KBM-7 (cell line): ENCODE results near the gene REC8.

Experiments used
- DNase-seq: peaks from one replicate; pipeline ENCODE4 v3.0.0-alpha.2; 2015
- in situ Hi-C: fragments of 300-500 bp; cut with MboI; formaldehyde crosslinking; loops from 2 replicates; pipeline ENCODE4 v1.14.3; 2020; ENCODE audit warnings: low sequenced_read_pairs, low pct_unique_long_range_greater_than_20kb, mixed read lengths

The REC8 gene

DNA sequence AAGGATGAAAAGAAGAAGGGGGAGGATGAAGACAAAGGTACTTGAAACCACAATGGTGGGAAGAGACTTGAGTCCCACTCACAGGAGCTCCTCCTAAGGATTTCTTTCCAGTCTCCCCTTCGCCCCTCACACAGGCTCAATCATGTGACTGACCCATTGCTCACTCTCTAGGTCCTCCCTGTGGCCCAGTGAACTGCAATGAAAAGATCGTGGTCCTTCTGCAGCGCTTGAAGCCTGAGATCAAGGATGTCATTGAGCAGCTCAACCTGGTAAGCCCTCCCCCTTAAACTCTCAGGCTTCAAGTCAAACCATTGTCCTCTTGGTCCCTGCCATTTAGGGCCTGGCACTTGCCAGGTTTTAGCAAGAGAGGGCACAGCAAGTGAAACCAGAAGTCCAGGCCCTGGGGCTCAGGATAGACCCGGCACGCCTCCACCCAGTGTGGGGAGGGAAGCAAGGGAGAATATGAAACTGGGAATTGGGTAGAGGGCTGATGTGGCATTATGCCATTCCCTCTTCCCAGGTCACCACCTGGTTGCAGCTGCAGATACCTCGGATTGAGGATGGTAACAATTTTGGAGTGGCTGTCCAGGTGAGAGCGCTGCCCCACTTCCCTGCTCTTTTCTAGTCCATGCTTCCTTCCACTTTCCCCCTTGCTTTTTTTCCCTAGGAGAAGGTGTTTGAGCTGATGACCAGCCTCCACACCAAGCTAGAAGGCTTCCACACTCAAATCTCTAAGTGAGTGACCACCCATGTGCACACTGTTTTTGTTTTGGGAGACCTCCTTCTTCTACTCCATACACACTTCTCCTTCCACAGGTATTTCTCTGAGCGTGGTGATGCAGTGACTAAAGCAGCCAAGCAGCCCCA, 34.1 kb upstream of the REC8 start:
- in situ Hi-C loops, result no loop called here
- DNase-seq, result no peak

DNA sequence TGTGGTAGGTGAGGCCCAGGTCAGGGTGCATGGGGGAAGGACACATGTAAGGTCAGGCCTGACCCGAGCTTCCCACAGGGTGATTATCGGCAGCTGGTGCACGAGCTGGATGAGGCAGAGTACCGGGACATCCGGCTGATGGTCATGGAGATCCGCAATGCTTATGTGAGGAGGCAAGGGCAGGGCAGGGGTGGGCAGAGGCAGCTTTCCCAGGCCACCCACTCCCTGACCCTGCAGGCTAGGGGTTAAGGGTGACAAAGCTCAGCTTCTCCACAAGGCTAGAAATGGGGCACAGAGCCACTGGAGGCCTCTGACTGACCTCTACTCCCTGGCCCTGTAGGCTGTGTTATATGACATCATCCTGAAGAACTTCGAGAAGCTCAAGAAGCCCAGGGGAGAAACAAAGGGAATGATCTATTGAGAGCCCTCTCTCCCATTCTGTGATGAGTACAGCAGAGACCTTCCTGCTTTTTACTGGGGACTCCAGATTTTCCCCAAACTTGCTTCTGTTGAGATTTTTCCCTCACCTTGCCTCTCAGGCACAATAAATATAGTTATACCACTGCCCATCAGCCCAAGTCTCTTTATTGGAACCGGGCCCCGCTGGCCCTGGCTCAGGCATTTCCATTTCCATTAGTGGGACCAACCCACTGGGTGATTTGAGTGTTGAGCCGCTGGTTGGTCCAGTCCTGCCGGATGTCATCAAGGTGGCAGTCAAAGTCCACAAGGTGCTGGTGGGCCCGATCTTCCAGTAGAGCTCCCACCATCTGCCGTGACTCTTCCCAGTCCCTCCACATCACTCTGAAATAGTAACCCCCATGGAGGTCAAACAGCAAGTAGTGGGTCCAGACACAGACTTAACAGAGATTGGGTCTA, 33.2 kb upstream of the REC8 start:
- in situ Hi-C loops, result no loop called here
- no peak for DNase-seq

DNA sequence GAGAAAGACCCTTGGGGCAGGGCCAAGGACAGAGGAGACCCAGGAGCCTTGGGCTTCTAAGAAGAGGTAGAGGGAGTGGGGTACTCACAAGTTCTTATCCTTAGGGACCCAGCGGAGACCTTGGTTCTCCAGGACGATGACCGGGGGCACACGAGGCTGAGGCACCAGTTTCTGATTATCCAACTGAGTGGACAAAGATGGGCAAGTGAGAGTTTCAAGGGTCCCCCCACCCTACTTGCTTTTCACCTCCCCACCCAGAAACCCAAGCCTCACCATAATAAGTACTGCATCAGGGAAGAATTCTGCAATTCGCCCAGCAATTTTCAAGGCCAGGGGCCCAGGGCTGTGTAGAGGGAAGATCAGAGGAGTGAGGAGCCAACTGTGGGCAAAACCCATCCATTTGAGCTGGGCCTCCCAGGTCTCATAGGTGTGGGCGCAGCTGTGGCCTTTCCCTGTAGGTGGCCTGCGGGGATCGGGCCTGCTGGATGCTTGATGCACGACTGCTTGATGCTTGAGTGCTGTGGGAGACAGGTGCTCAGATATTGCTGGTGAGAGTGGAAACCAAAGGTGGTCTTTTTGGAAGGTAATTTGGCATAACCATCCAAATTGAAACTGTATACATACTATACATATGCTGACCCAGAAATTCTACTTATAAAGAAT, 32.5 kb upstream of the REC8 start:
- in situ Hi-C loops, result no loop called here
- no peak for DNase-seq

DNA sequence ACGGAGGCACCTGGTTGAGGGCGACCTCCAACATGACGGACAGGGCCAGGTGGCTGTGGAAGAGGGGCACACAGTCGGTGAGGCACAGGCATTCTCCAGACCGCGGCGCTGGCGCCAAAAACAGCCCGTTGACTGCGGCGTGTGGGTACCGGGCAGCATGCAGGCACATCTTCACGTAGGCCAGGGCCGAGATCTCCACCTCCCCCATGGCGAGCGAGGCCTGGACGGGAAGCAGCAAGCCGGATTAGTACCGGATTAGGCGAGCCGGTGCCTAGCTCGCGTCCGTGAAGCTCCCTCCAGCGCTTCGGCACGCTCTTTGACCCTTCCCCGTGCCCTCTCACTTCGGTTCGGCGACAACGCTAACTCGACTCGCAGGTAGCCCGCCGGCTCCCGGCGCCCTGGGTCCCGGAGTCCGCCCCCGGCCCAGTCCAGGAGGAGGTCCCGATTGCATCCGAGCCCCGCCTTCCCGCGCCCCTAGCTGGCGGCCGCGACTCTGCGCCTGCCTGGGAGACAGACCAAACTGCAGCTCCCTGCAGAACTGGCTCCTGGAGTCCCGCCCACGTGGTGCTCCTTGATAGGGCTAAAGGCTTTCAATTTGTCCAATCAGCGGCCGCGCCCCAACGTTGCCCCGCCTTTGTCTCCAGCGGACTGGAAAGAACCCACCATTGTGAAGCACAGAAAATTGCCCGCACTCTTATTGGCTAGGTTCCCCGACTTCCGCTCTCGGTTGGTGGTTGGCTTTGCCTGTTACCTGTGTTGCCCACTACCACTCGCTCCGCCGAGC, 30.6 kb upstream of the REC8 start, which contains the start of gene EMC9:
Gene EMC9 (minus strand): TSS at position 495 of the 784 bp plus-strand sequence. CDS start 287 bp downstream, at position 208.
- peak; percentile 100 for DNase-seq
- in situ Hi-C loops, result no loop called here

DNA sequence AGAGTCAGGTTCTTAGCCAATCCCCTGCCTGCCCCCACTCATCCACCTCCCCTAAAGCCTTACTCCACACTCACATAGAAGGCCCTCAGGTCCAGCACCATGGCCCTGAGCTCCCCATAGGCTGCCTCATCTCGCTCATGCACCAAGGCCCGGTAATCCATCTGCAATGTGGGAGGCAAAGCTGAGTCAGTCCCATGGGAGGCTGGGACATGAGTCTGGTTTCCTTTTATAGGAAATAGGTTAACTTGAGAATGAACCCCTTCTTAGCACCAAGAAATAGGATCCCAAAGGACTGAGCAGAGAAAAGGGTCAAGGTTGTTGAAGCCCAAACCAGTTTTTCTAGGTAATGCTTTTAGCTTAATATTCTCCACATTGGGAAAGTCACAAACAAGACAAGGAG, 28.4 kb upstream of the REC8 start:
- no peak for DNase-seq
- in situ Hi-C loops, result no loop called here

DNA sequence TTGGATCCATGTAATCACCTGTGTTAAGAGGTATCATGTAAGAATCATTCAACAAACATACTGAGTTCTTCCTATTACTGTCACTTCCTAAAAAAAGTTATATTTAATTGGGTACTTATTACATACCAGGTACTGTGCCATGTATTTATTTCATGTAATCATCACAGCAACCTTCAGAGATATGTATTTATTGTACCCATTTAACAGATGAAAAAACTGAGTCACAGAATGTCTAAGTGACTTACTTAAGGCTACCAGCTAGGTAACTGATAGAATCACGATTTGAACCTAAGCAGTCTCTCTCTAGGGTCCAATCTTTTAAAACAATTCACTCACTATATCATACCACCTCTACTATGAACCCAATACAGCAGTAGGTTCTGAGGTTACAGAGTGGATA, 27.4 kb upstream of the REC8 start:
- in situ Hi-C loops, result no loop called here
- no peak for DNase-seq

DNA sequence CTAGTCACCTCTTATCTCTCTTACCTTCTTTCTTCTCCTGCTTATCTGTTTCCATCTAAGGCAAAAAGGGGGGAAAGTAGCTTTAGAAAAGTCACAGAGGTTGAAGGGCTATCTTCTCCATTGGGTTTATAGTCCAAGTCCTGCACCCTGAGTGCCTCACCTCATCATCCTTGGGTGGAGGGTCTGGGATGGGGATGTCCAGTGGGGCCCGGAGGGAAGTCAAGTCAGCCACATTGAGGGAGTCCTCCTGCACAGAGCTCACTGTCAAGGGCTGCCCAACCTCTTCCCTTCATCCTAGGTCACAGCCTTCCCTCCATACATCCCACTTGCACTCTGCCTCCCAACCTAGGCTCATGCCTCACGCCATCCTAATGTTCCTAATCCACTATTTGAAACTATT, 26.7 kb upstream of the REC8 start:
- no peak for DNase-seq
- in situ Hi-C loops, result no loop called here

DNA sequence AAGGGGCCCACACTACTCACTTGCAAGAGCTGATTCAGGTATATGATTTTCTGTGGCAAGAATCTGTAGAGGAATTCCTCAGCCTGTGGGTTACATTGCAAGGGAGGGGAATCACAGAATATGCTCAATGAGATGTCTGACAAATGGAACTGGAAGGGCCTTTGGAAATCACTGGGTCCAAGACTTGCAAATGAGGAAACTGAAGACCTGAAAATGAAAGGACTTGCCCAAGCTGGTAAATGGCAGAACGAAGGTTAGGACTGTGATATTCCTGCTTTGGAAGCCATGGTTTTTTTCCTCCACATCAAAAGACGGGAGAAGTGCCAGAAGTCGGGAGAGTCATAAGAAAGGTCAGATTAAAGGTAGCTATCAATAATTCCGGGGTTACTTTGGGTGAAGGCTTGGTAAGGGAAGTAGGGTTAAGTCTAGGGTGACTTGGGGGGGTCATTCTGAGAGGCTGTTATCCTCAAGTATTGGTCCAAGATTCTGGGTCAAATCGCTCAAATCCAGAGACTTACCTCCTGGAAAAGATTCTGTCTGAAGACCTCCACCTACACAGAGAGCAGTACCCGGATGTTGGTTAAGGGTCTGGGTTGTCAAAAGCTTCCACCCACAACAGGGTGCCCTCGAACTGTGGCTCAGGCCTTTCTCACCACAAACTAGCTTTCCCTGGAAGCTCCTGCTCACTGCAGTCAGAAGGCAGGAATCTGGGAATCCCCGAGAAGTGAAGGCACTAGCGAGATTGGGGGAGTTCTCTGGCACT, 26.0 kb upstream of the REC8 start:
- DNase-seq, result no peak
- in situ Hi-C loops, result no loop called here

DNA sequence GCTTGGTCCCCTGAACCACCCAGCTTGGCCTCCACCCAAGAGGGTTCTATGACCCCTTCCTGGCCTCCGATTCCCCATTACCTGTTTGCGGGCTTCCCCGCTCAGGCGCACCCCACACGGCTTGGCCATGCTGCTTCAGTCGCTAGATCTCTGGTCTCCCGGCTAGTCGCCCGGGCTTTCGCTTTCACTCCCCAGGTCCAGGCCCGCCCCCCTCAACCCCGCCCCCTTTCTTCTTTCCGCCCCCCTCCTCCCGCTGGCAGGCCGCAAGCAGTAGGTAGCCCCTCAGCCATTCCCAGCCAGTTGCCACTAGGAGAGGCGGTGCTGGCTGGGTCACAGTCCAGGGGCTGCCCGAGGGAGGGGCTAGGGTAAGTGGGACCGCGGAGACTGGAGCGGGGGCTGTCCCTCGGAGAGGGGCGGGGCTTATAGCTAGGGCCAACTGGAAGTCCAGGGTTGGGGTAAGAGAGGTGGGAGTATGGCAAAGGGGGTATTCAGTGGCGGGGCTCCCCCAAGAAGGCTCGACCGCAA, 25.4 kb upstream of the REC8 start, which contains the start of gene PSME2:
Gene PSME2 (minus strand): TSS at position 158 of the 525 bp plus-strand sequence. CDS start 29 bp downstream, at position 129.
- peak; percentile 97 for DNase-seq
- in situ Hi-C loops, result no loop called here

DNA sequence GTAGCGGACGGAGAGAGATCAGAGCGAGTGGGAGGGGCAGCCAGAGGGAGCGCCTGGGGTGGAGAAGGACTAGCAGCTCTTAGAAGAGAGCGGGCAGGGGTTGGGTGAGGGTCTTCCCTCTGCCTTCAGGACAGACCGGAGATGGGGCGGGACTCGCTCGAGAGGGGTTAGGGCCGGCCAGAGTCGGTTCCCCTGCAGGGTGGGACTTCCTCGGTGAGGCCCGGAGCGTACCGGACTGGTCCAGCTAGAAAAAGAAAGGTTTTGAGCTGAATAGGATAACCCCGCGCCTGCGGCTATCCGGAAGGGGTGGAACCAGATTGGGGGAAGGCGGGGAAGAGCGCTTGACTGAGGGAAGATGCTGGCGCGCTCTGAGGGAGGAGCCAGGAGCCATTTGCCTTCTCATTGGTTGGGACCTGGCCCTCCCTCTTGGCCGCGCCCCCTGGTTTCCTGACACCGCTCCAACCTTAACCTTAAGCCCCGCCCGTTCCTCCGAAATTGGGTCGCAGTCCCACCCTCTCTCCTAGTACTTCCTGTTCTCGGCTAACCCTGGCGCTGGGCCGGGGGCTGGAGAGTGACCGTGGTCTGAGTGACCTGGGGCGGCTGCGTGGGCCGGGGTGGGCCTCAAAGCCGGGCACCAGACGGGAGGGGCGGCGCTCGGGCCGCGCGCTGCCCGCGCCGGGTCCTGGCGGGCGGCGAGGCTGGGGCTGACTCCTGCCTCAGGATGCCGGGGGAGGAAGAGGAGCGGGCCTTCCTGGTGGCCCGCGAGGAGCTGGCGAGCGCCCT, 24.7 kb upstream of the REC8 start, which contains the start of gene RNF31:
Gene RNF31 (plus strand): TSS at position 521 of the 783 bp plus-strand sequence. CDS start 201 bp downstream, at position 722.
- peak; percentile 100 for DNase-seq
- in situ Hi-C loops, result no loop called here

DNA sequence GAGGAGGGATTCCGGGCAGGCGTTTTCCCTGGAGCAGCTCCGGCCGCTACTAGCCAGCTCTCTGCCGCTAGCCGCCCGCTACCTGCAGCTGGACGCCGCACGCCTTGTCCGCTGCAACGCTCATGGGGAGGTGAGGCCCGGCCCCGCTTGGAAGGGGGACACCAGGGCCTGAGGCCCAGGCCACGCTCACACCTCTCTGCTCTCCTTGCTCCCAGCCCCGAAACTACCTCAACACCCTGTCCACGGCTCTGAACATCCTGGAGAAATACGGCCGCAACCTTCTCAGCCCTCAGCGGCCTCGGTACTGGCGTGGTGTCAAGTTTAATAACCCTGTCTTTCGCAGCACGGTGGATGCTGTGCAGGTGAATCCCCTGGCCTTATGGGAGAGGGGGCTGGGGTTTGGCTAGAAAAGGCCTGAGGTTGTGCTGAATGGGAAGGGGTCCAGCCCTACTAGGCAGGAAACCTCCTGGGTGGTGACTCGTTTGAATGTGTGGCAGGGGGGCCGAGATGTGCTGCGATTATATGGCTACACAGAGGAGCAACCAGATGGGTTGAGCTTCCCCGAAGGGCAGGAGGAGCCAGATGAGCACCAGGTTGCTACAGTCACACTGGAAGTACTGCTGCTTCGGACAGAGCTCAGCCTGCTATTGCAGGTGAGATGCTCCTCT, 24.0 kb upstream of the REC8 start:
- no peak for DNase-seq
- in situ Hi-C loops, result no loop called here

DNA sequence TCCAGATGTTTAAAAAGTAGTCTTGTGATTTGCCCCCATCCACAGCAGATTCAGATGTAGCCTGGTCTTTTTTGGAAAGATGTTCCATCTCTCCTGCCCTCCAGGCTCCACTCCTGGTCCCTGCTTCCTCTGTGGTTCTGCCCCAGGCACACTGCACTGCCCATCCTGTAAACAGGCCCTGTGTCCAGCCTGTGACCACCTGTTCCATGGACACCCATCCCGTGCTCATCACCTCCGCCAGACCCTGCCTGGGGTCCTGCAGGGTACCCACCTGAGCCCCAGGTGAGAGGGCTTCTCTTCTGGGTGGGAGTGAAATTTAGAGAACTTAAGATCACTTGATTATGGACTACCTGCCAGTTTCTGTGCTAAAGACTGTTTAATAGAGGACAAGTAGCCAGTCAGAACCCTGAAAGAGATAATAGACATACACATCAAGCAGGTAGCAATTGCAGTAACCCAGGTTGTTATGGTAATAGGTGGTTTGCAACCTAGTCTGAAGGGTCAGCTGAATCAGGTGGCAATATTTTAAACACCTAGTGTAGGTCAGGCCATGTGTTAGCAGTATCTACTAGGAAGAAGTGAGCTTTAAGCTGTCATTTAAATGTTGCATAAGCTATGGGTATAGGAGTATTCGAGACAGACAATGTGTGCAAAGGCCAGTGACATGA, 22.4 kb upstream of the REC8 start:
- in situ Hi-C loops, result no loop called here
- no peak for DNase-seq

DNA sequence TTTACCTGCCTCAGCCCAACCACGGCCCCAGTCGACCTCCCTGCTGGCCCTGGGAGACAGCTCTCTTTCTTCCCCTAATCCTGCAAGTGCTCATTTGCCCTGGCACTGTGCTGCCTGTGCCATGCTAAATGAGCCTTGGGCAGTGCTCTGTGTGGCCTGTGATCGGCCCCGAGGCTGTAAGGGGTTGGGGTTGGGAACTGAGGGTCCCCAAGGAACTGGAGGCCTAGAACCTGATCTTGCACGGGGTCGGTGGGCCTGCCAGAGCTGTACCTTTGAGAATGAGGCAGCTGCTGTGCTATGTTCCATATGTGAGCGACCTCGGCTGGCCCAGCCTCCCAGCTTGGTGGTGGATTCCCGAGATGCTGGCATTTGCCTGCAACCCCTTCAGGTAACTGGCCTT, 21.8 kb upstream of the REC8 start:
- in situ Hi-C loops, result no loop called here
- DNase-seq, result no peak

DNA sequence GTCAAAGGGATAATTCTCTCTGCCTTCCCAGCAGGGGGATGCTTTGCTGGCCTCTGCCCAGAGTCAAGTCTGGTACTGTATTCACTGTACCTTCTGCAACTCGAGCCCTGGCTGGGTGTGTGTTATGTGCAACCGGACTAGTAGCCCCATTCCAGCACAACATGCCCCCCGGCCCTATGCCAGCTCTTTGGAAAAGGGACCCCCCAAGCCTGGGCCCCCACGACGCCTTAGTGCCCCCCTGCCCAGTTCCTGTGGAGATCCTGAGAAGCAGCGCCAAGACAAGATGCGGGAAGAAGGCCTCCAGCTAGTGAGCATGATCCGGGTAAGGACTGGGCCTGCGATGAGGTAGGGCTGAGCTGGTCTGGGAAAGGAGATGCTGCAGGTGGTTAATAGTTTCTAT, 21.3 kb upstream of the REC8 start:
- in situ Hi-C loops, result no loop called here

DNA sequence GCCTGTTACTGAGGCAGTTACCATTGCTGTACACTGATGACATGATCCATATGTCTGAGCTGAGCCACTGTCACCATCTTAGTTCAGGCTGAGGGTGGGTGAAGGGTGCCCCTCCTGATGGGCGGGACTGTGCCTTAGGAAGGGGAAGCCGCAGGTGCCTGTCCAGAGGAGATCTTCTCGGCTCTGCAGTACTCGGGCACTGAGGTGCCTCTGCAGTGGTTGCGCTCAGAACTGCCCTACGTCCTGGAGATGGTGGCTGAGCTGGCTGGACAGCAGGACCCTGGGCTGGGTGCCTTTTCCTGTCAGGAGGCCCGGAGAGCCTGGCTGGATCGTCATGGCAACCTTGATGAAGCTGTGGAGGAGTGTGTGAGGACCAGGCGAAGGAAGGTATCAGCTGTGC, 20.9 kb upstream of the REC8 start:
- in situ Hi-C loops, result no loop called here

More for the DNA sequence above, 21.3 kb upstream of the REC8 start:
- no peak for DNase-seq

More for the DNA sequence above, 20.9 kb upstream of the REC8 start:
- no peak for DNase-seq
